PFSK-1 (cell line): ENCODE measurements around the gene IFT122.

Source experiments
- FOXP2 ChIP-seq: optimal IDR thresholded peaks from 2 replicates; pipeline ENCODE3; 2011; ENCODE audit warnings: borderline replicate concordance, control low read depth, inconsistent platforms; ENCODE audit not compliant: insufficient read depth; ENCODE audit errors: extremely low read length, extremely low read depth
- POLR2AphosphoS5 ChIP-seq: IDR thresholded peaks from 2 replicates; pipeline ENCODE4 v1.6.1; 2012; ENCODE audit warnings: low read depth, mild to moderate bottlenecking, control low read depth, low read length, moderate library complexity
- REST ChIP-seq, 2 experiments: IDR thresholded peaks; 2 replicates each; pipeline versions ENCODE4 v1.6.1 to v1.8.0; 2011 to 2012; ENCODE audit warnings: low read depth in 2 of 2, low read length in 2 of 2, control low read depth in 1 of 2, inconsistent platforms in 1 of 2, mild to moderate bottlenecking in 1 of 2, moderate library complexity in 1 of 2; ENCODE audit not compliant: insufficient read depth in 1 of 2
- SIN3A ChIP-seq: IDR thresholded peaks from 2 replicates; pipeline ENCODE4 v1.6.1; 2012; ENCODE audit warnings: mild to moderate bottlenecking, low read length, moderate library complexity, borderline replicate concordance; ENCODE audit not compliant: insufficient read depth
- TAF1 ChIP-seq: IDR thresholded peaks from 2 replicates; pipeline ENCODE4 v1.6.1; 2012; ENCODE audit warnings: low read length, control low read depth, borderline replicate concordance; ENCODE audit not compliant: insufficient read depth

The IFT122 gene

DNA sequence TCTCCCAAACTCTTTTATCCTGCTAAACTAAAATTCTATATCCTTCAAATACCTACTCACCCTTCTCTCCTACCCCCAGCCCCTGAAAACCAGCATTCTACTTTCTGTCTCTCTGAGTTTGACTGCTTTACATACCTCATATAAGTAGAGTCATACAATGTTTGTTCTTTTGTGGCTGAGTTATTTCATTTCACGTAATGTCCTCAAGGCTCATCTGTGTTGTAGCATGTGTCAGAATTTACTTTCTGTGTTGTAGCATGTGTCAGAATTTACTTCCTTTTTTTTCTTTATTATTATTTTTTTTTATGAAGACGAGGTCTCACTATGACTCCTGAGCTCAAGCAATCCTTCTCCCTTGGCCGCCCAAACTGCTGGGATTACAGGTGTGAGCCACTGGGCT lies 20.1 kb downstream of the IFT122 start:
- no peak for TF ChIP-seq REST (IDR thresholded peaks at IDR 0.05; ENCODE audit: insufficient read depth in 1 of 2, low read depth in 2 of 2, low read length in 2 of 2)
- TF ChIP-seq TAF1, result no peak
- no peak for TF ChIP-seq FOXP2
- TF ChIP-seq SIN3A, result no peak
- TF ChIP-seq POLR2AphosphoS5, result no peak

GRCh38 chr3:129460572-129460971 lies 20.5 kb downstream of the IFT122 start:
- TF ChIP-seq SIN3A, result no peak
- no peak for TF ChIP-seq POLR2AphosphoS5
- no peak for TF ChIP-seq REST (IDR thresholded peaks at IDR 0.05; ENCODE audit: insufficient read depth in 1 of 2, low read depth in 2 of 2, low read length in 2 of 2)
- TF ChIP-seq FOXP2, result no peak

DNA sequence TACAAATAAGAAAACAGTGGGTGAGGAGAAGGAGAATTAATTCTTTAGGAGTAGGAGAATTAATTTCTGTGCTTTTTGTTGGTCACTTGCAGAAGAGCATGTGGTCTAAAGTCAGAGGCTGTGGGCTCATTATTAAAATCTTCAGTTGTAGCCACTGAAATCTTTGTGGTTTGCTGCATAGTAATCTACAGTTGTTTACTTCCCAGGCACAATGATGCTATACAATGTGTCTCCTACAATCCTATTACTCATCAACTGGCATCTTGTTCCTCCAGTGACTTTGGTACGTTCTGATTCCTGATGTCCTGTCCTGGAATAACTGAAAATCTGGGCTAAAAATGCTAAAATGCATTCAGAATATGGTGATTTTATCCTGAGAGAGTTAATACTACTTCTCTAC lies 21.0 kb downstream of the IFT122 start:
- TF ChIP-seq SIN3A (no peak), POLR2AphosphoS5 (no peak), FOXP2 (no peak), TAF1 (no peak)

DNA sequence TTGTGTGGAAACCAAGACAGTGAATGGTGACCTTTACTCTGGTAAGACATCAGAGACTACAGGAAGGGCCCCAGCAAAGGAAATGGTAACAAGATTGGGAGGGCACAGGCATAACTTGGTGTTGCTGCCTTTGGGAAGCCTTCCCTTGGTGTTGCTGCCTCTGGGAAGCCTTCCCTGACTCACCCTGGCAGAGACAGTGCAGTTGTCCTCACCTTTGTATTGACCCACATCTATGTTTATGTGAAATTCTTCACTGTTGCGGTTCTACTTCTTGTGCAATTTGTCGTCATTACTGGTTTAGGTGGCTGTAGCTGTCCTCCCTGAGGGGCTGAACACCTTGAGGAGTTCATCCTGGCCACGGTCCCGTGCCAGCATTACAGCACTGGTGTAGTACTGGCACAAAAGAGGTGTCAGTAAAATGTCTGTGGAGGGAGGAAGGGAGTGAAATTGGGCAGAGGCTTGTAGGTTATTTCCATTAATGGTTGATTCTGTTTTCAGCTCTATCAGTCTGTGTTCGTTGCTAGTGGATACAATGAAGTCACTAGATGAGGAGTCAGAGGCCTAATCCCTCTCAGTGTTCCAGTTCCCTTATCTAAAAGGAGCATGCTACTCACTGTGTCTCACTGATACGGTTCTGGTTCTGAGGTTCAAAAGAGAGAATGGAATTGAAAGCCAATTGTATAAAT lies 21.6 kb downstream of the IFT122 start:
- TF ChIP-seq SIN3A, result no peak
- TF ChIP-seq POLR2AphosphoS5, result no peak
- no peak for TF ChIP-seq FOXP2
- no peak for TF ChIP-seq TAF1
- no peak for TF ChIP-seq REST (IDR thresholded peaks at IDR 0.05; ENCODE audit: insufficient read depth in 1 of 2, low read depth in 2 of 2, low read length in 2 of 2)

GRCh38 chr3:129462361-129462968 lies 22.4 kb downstream of the IFT122 start:
- no peak for TF ChIP-seq REST (IDR thresholded peaks at IDR 0.05; ENCODE audit: insufficient read depth in 1 of 2, low read depth in 2 of 2, low read length in 2 of 2)
